Astrocyte (in vitro differentiated cells and primary cell): Measurements from ENCODE around the gene RASSF6.

ENCODE experiments used
- EZH2 ChIP-seq: IDR thresholded peaks from 2 replicates; pipeline ENCODE4 v1.6.1; 2012; ENCODE audit warnings: mild to moderate bottlenecking, low read length, inconsistent platforms; ENCODE audit not compliant: insufficient read depth
- TF ChIP-seq, protein P1 (sequence below): IDR thresholded peaks from 2 replicates; pipeline ENCODE4 v1.5.1; 2011; ENCODE audit warnings: low read depth, mild to moderate bottlenecking, inconsistent platforms, low read length, moderate library complexity; ENCODE audit not compliant: insufficient read depth

DNA sequence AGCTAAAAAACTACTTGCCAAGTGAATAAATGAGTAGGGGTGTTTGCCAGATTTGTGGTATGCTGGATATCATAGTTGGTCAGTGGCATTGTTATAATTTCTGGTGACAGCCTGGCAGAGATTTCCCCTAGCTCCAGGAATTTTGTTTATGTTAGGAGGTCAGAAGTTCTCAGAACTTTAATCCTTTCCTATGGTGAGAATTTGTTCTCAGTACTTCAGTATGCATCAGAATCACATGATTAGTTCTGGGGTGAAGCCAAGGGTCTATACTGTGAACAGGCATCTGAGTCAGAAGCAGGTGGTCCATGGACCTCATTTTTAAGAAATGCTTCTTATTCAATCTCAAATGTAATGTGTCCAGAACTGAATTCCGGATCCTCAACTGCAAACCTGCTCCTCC lies 10.5 kb downstream of the RASSF6 start:
- TF ChIP-seq, protein P1, sequence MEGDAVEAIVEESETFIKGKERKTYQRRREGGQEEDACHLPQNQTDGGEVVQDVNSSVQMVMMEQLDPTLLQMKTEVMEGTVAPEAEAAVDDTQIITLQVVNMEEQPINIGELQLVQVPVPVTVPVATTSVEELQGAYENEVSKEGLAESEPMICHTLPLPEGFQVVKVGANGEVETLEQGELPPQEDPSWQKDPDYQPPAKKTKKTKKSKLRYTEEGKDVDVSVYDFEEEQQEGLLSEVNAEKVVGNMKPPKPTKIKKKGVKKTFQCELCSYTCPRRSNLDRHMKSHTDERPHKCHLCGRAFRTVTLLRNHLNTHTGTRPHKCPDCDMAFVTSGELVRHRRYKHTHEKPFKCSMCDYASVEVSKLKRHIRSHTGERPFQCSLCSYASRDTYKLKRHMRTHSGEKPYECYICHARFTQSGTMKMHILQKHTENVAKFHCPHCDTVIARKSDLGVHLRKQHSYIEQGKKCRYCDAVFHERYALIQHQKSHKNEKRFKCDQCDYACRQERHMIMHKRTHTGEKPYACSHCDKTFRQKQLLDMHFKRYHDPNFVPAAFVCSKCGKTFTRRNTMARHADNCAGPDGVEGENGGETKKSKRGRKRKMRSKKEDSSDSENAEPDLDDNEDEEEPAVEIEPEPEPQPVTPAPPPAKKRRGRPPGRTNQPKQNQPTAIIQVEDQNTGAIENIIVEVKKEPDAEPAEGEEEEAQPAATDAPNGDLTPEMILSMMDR, result no peak
- no peak for TF ChIP-seq EZH2
